Measurements from ENCODE around the gene GAP43. TPM values are rescaled to one million over a fixed set of nuclear protein-coding genes. Genes with fewer than 3 reads are reported as not detected.

The GAP43 gene, protein sequence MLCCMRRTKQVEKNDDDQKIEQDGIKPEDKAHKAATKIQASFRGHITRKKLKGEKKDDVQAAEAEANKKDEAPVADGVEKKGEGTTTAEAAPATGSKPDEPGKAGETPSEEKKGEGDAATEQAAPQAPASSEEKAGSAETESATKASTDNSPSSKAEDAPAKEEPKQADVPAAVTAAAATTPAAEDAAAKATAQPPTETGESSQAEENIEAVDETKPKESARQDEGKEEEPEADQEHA
- total RNA-seq (100 to 1,000 TPM; 144 to 190 TPM), polyA plus RNA-seq (ENCODE audit: insufficient read length in 2 of 2) (100 to 1,000 TPM; 568 to 608 TPM)
- long read RNA-seq, donor 1, transcript GAP43-201 (3 exons, 1,691 nt), result major isoform, 588 of 987 reads
- long read RNA-seq, donor 1, transcript GAP43-202 (4 exons, 1,901 nt), result minor isoform, 7 of 987 reads
- long read RNA-seq, donor 1, partial matches to known transcripts, result 392 of 987 reads
- long read RNA-seq, donor 1, other reads (novel, unspliced or antisense), result 0 of 987 reads
- long read RNA-seq, donor 2, transcript GAP43-201 (3 exons, 1,691 nt), result major isoform, 126 of 230 reads
- long read RNA-seq, donor 2, partial matches to known transcripts, result 104 of 230 reads
- long read RNA-seq, donor 2, other reads (novel, unspliced or antisense), result 0 of 230 reads
- long read RNA-seq, donor 3, transcript GAP43-201 (3 exons, 1,691 nt), result major isoform, 185 of 352 reads
- long read RNA-seq, donor 3, partial matches to known transcripts, result 167 of 352 reads
- long read RNA-seq, donor 3, other reads (novel, unspliced or antisense), result 0 of 352 reads
- long read RNA-seq, donor 4, result 0 reads

DNA sequence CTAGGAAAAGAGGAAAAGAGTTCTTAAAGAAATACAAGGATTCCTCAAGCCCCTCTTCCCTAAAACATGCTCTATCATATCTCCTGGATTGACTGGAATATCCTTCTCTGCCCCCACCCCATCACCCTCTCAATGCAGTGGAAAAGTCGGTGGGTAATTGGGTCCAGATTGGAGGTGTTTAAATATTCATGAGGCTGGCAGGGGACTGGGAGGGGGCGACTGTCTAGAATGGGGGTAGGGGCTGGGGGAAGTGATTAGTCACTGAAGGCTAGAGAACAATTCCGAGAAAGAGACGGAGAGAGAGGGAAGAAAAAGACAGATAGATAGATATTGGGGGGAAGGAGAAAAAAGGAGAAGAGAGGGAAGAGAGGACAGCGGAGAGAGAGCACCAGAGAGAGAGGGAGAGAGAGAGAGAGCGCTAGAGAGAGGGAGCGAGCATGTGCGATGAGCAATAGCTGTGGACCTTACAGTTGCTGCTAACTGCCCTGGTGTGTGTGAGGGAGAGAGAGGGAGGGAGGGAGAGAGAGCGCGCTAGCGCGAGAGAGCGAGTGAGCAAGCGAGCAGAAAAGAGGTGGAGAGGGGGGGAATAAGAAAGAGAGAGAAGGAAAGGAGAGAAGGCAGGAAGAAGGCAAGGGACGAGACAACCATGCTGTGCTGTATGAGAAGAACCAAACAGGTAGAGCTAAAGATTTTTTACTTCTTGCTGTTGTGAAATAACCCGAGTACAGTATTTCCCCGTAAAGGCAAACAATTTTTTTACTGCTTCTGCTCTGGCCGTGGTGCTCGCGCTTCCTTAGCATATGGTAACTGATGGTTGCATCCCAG, at the start of gene GAP43:
TSS of gene GAP43 (plus strand) at position 467 of the 825 bp plus-strand sequence. CDS start at position 647, 180 bp downstream.
- Histone ChIP-seq H3K4me1 (ENCODE audit: control insufficient read depth, insufficient read depth, low read length) (peaks cover 8% of the 10 kb centered on the region), H3K9me3 (ENCODE audit: control insufficient read depth, insufficient read depth, low read length) (no peaks in the 10 kb centered on the region), H3K4me3 (ENCODE audit: low read depth, low read length) (peak within 1 kb of the TSS; percentile 69), H3K36me3 (ENCODE audit: control insufficient read depth, insufficient read depth, low read length) (no peaks in the 10 kb centered on the region), H3K27ac (ENCODE audit: low read depth, low read length) (peak within 1 kb of the TSS; percentile 71), H3K27me3 (ENCODE audit: control insufficient read depth, insufficient read depth, low read length) (no peaks in the 10 kb centered on the region)
- DNase-seq (ENCODE audit: low read depth in 4 of 6, low spot score in 6 of 6), result peak; percentile 50 to 97 (median 64)
- WGBS (ENCODE audit: insufficient coverage), result 0% methylated on average over 19 of the region's 20 CpGs

DNA sequence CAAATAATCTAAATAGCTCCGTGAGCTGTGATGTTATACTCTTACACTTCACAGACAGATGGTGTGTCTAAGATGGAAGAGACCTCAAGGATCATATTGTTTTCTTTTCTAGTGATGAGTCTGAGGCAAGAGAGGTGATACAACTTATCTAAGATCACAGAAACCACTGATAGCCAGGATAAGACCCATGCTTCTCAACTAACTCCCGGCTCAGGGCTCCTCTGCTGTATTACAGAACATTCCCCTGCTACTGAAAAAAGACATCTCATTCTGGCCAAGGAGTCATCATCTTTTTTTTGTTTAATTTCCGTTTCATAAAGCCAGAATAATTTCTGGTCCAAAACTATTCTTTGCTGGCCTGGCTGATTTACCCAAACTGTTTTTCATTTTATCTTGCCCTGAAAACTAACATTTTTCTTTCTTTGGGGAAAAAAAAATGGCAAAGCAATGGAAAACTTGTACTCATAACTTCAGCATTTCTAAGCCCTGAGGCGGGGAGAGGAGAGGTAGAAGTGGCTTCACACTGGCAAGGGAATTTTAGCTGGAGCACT, 46.9 kb upstream of the GAP43 start:
- no peak overlapping the region for H3K27ac ChIP-seq (ENCODE audit: low read depth, low read length)
- no peaks in the 10 kb centered on the region for H3K36me3 ChIP-seq (ENCODE audit: control insufficient read depth, insufficient read depth, low read length)
- no peak overlapping the region for H3K4me3 ChIP-seq (ENCODE audit: low read depth, low read length)
- no peaks in the 10 kb centered on the region for H3K4me1 ChIP-seq (ENCODE audit: control insufficient read depth, insufficient read depth, low read length)
- 82% methylated on average over 2 of the region's 4 CpGs for WGBS (ENCODE audit: insufficient coverage)
- H3K27me3 ChIP-seq (ENCODE audit: control insufficient read depth, insufficient read depth, low read length), result no peaks in the 10 kb centered on the region
- no peak for DNase-seq (ENCODE audit: low read depth in 4 of 6, low spot score in 6 of 6)
- H3K9me3 ChIP-seq (ENCODE audit: control insufficient read depth, insufficient read depth, low read length), result no peaks in the 10 kb centered on the region

DNA sequence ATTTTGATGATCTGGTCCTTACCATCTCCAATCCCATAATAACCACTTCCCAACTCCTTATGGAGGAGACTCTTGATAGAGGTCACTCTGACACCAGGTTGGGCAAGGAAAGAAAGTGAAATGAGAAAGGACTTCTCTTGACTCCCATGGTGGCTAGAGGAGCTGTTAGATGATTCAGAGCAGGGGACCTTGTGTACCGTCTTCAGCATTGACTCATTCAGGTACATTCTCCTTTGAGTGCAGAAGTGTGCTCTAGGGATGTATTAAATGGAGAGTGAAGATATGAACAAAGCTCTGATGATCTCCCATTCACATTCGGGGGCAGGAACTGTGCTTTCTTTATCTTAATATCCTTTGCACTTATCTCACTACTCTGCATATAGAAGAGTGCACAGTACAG, 46.3 kb upstream of the GAP43 start:
- 83% methylated on average over 1 of the region's 2 CpGs for WGBS (ENCODE audit: insufficient coverage)
- H3K4me1 ChIP-seq (ENCODE audit: control insufficient read depth, insufficient read depth, low read length), result no peaks in the 10 kb centered on the region
- no peak overlapping the region for H3K27ac ChIP-seq (ENCODE audit: low read depth, low read length)
- H3K36me3 ChIP-seq (ENCODE audit: control insufficient read depth, insufficient read depth, low read length), result no peaks in the 10 kb centered on the region
- DNase-seq (ENCODE audit: low read depth in 4 of 6, low spot score in 6 of 6), result no peak
- no peaks in the 10 kb centered on the region for H3K9me3 ChIP-seq (ENCODE audit: control insufficient read depth, insufficient read depth, low read length)
- H3K4me3 ChIP-seq (ENCODE audit: low read depth, low read length), result no peak overlapping the region
- H3K27me3 ChIP-seq (ENCODE audit: control insufficient read depth, insufficient read depth, low read length), result no peaks in the 10 kb centered on the region

DNA sequence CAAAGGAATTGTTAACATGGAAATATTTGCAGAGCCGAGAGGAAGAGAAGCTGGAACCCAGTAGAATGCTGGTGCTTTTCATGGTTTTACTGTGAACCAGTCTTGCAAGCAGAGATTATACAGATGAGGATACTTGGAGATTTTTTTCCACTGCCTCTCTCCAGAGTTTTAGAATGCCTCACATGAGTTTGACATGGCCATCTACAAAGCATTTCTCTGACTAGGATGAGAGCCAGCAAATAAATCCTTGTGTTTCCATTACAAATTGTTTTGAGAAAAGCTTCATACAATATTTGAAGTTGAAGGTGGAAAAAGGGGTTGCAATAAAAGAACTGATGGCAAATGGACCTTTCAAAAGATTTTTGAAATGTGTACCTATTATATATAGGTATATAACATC, 45.0 kb upstream of the GAP43 start:
- H3K4me1 ChIP-seq (ENCODE audit: control insufficient read depth, insufficient read depth, low read length), result no peaks in the 10 kb centered on the region
- H3K27me3 ChIP-seq (ENCODE audit: control insufficient read depth, insufficient read depth, low read length), result no peaks in the 10 kb centered on the region
- H3K36me3 ChIP-seq (ENCODE audit: control insufficient read depth, insufficient read depth, low read length), result no peaks in the 10 kb centered on the region
- 100% methylated on average over 1 of the region's 1 CpG for WGBS (ENCODE audit: insufficient coverage)
- no peaks in the 10 kb centered on the region for H3K9me3 ChIP-seq (ENCODE audit: control insufficient read depth, insufficient read depth, low read length)
- no peak overlapping the region for H3K27ac ChIP-seq (ENCODE audit: low read depth, low read length)
- no peak for DNase-seq (ENCODE audit: low read depth in 4 of 6, low spot score in 6 of 6)
- H3K4me3 ChIP-seq (ENCODE audit: low read depth, low read length), result no peak overlapping the region

DNA sequence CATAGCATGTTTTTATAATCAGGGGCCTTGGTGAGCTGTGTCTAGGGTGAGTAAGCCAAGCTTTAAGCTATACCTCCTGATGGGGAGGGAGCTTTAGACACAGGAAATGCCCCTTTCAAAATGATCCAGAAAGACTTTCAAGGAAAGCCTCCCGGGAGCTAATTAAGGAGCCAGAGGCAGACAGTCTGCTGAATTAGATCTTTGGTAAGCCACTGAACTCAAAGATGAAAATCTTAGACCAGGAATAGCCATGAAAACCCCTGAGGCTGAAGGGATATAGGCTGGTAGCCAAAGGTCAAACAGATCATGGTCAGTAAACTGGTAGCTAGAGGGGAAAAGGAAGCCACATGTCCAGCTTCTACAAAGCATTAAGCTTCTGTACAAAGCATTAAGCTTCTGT, 42.7 kb upstream of the GAP43 start:
- WGBS (ENCODE audit: insufficient coverage), result 56% methylated on average over 1 of the region's 1 CpG
- no peak overlapping the region for H3K4me3 ChIP-seq (ENCODE audit: low read depth, low read length)
- no peaks in the 10 kb centered on the region for H3K27me3 ChIP-seq (ENCODE audit: control insufficient read depth, insufficient read depth, low read length)
- no peak overlapping the region for H3K27ac ChIP-seq (ENCODE audit: low read depth, low read length)
- peak in 1 of 6 donors; percentile 4 for DNase-seq (ENCODE audit: low read depth in 4 of 6, low spot score in 6 of 6)
- no peaks in the 10 kb centered on the region for H3K36me3 ChIP-seq (ENCODE audit: control insufficient read depth, insufficient read depth, low read length)
- H3K9me3 ChIP-seq (ENCODE audit: control insufficient read depth, insufficient read depth, low read length), result no peaks in the 10 kb centered on the region
- no peaks in the 10 kb centered on the region for H3K4me1 ChIP-seq (ENCODE audit: control insufficient read depth, insufficient read depth, low read length)

DNA sequence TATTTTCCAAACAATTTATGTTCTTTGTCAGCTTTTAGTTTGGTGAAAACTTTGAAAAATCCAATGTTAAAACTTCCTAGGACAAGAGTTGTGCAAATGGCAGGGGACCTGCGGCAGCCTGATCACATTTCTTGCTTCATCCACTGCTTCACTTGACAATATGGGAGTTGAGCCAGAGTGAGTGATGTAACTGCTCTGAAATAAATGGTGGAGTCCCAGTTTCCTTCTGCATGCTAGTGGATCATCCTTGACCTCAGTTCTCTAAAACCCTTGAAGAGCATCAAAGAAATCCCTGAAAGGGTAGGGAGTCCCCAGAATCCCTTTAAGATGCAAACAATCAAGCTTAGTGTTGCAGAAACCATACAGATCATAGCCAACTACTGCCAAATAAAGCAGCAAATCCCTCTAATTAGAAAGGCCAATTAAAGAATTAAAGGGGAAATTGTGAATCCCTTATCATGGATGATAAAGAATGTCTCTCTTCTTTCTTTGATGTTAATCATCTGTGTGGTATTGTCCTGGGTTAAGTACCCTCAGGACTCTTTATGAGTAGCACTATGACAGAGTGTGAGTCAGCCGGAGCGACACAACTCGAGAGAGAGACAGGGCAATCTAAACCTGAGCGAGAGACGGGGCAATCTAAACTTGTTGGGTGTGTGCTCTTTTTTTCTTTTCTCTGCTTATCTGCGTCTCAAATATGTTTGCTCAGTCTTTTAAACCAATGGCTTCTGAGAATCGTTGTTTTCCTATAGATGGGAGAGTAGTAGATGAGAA, 41.8 kb upstream of the GAP43 start:
- no peaks in the 10 kb centered on the region for H3K27me3 ChIP-seq (ENCODE audit: control insufficient read depth, insufficient read depth, low read length)
- WGBS (ENCODE audit: insufficient coverage), result 81% methylated on average over 5 of the region's 8 CpGs
- H3K4me1 ChIP-seq (ENCODE audit: control insufficient read depth, insufficient read depth, low read length), result no peaks in the 10 kb centered on the region
- H3K4me3 ChIP-seq (ENCODE audit: low read depth, low read length), result no peak overlapping the region
- no peaks in the 10 kb centered on the region for H3K36me3 ChIP-seq (ENCODE audit: control insufficient read depth, insufficient read depth, low read length)
- no peak overlapping the region for H3K27ac ChIP-seq (ENCODE audit: low read depth, low read length)
- H3K9me3 ChIP-seq (ENCODE audit: control insufficient read depth, insufficient read depth, low read length), result no peaks in the 10 kb centered on the region
- peak in 2 of 6 donors; percentile 29 to 40 for DNase-seq (ENCODE audit: low read depth in 4 of 6, low spot score in 6 of 6)

DNA sequence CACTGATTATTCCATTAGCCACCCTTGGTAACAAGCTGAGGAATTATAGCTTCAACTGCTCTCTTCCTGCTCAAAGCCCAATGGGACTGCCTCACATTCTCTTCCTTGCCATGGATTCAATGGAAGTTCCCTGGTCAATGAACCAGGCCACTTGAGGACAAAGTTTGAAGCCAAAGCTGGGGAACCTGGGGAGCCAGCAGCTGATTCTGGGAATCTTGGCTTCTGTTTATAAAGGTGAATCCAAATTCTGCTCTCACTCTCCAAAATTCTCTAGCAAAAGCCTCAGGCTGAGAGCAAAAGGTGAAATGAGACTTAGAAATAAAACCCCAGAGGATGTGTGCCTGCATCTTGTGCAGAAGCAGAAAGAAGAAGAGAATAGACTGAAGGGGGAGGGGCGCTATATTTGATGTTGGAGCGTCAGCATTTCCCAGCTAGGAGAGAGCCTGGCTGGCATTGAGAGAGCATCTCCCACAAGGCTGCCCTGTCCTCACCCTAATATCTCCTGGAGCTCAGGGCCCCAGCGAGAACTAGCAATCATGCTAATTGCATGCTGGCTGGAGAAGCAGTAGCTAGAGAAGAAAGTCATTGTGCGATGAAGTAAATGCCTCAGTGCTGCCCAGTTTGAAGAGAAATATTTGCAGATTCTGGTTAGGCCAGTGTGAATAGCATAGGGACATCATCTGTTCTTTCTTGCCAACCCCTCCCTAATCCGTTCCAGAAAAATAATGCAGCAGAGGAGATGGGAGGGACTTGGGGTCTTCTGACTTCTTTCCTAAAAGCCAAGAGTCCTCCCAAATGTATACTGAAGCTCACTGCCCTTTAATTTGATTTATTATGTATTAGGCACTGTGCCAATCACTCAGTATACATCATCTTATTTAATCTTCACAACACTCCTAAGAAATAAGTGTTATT, 34.9 kb upstream of the GAP43 start:
- Histone ChIP-seq H3K27me3 (ENCODE audit: control insufficient read depth, insufficient read depth, low read length) (no peaks in the 10 kb centered on the region), H3K27ac (ENCODE audit: low read depth, low read length) (no peak overlapping the region), H3K4me3 (ENCODE audit: low read depth, low read length) (no peak overlapping the region), H3K4me1 (ENCODE audit: control insufficient read depth, insufficient read depth, low read length) (peaks cover 4% of the 10 kb centered on the region), H3K9me3 (ENCODE audit: control insufficient read depth, insufficient read depth, low read length) (no peaks in the 10 kb centered on the region), H3K36me3 (ENCODE audit: control insufficient read depth, insufficient read depth, low read length) (no peaks in the 10 kb centered on the region)
- WGBS (ENCODE audit: insufficient coverage), result no CpG with 5 or more reads among the region's 5 CpGs
- peak in 1 of 6 donors; percentile 38 for DNase-seq (ENCODE audit: low read depth in 4 of 6, low spot score in 6 of 6)

DNA sequence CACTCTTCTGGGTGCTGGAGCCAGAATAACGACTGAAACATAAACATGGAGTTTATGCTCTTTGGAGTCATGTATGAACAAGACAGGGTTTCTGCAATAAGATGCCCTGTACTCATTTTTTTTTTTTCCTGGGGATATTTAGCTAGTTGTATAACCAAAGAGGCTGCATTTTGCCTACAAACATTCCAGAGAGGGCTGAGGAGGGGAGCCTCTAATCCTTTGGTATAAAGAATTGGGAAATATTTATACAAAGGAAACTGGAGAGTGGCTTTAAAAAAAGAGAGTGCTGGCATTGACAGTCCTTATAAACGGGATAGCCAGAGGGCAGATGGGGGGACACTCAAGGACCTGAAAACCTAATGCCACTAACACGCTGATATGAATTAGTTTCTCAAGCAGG, 32.4 kb upstream of the GAP43 start:
- Histone ChIP-seq H3K4me1 (ENCODE audit: control insufficient read depth, insufficient read depth, low read length) (peaks cover 4% of the 10 kb centered on the region), H3K9me3 (ENCODE audit: control insufficient read depth, insufficient read depth, low read length) (no peaks in the 10 kb centered on the region), H3K36me3 (ENCODE audit: control insufficient read depth, insufficient read depth, low read length) (no peaks in the 10 kb centered on the region), H3K27ac (ENCODE audit: low read depth, low read length) (no peak overlapping the region), H3K27me3 (ENCODE audit: control insufficient read depth, insufficient read depth, low read length) (no peaks in the 10 kb centered on the region), H3K4me3 (ENCODE audit: low read depth, low read length) (no peak overlapping the region)
- DNase-seq (ENCODE audit: low read depth in 4 of 6, low spot score in 6 of 6), result no peak
- 80% methylated on average over 1 of the region's 3 CpGs for WGBS (ENCODE audit: insufficient coverage)

Data from spinal cord (tissue), 10 donors.